AG10803 (cell line): Measurements from ENCODE around the gene ATP1B1.

Experiments used
- DNase-seq: peaks from one replicate; pipeline ENCODE4 v3.0.0; 2010; ENCODE audit warnings: low read depth
- H3K4me3 ChIP-seq: 2 replicates; pipeline ENCODE4 v1.5.1; 2011; ENCODE audit warnings: mild to moderate bottlenecking, low read length, control low read depth
- CTCF ChIP-seq: conservative IDR thresholded peaks from 2 replicates; pipeline ENCODE4 v1.5.1; 2011; ENCODE audit warnings: mild to moderate bottlenecking, low read length, control low read depth, inconsistent platforms

Gene ATP1B1

GRCh38 chr1:169148472-169149252 is 42.2 kb downstream of the ATP1B1 start:
- no peak for TF ChIP-seq CTCF
- H3K4me3 ChIP-seq, result no peak overlapping the region
- DNase-seq, result no peak

DNA sequence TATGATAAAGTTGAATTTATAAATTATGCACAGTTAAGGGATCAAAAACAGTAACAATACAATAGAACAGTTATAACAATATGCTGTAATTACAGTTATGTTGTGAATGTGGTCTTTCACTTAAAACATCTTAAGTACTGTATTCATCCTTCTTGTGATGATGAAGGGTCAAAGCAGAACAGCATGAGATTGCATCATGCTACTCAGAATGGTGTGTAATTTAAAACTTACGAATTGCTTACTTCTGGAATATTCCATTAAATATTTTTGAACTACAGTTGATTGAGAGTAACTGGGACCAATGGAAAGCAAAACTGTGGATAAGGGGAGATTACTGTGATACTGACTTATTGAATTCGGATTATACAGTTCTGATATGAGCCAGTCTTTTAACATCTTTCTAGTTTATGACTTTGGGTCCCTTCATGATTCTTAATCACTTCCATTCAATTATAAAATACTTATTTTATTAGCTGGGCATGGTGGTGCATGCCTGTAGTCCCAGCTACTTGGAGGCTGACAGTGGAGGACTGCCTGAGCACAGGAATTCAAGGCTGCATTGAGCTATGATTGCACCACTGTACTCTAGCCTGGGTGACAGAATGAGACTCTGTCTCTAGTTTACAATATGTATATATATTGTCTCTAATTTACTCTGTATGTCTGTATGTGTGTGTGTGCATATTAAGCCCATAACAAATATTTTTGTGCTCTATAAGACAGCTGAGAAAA is 43.2 kb downstream of the ATP1B1 start:
- TF ChIP-seq CTCF, result no peak
- H3K4me3 ChIP-seq, result no peak overlapping the region
- peak; percentile 12 for DNase-seq

GRCh38 chr1:169150641-169151337 is 44.3 kb downstream of the ATP1B1 start:
- TF ChIP-seq CTCF, result no peak
- no peak for DNase-seq
- H3K4me3 ChIP-seq, result no peak overlapping the region

DNA sequence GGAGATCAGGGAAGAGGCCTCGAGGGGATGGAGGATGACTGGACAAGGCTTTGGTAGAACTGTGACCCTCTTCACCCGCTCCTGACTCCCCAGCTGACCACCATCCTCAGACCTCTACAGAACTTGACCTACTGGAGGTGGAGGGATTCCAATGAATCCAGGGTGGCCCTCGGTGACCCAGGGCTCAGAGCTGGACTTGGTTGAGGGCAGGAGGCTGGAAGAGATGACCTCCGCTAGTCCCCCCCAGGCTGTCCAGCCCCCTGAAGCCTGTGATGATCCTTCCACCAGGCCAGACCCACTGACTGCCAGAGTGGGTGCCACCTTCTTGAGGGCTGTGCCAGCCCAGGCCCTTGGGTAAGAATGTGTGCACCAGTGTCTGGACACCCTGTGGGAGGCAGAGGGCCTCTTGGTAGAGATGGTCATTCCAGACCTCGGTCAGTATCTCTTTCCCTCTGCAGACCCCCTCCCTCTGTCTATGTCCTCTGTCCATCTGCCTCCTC is 44.9 kb downstream of the ATP1B1 start:
- no peak for TF ChIP-seq CTCF
- no peak for DNase-seq
- H3K4me3 ChIP-seq, result no peak overlapping the region

DNA sequence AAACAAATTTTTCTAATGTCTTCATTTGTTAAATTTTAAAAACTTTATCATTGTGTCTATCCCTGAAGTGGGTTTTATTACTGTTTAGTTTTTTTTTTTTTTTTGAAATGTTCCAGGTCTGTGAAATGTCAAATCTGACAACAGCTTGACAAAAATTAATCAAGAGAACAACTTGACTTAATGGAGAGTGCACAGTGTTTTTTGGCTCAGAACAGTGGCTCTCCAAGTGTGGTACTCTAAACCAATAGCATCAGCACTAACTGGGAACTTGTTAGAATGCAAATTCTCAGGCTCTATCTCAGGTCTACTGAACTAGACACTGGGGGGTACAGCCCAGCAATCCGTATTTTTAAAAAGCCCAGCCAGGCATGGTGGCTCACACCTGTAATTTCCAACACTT is 49.2 kb downstream of the ATP1B1 start:
- no peak for TF ChIP-seq CTCF
- no peak for DNase-seq
- no peak overlapping the region for H3K4me3 ChIP-seq

GRCh38 chr1:169156580-169156979 is 50.1 kb downstream of the ATP1B1 start:
- DNase-seq, result no peak
- no peak for TF ChIP-seq CTCF
- no peak overlapping the region for H3K4me3 ChIP-seq
